Erythroblast (primary cell): Measurements from ENCODE around the gene PTGES.

Experiments
- GATA1 ChIP-seq: IDR thresholded peaks from 2 replicates; pipeline ENCODE4 v1.6.1; 2011; ENCODE audit warnings: low read depth, mild to moderate bottlenecking, control low read depth, low read length, moderate library complexity
- POLR2A ChIP-seq: IDR thresholded peaks from 2 replicates; pipeline ENCODE4 v1.6.1; 2011; ENCODE audit warnings: mild to moderate bottlenecking, low read length

DNA sequence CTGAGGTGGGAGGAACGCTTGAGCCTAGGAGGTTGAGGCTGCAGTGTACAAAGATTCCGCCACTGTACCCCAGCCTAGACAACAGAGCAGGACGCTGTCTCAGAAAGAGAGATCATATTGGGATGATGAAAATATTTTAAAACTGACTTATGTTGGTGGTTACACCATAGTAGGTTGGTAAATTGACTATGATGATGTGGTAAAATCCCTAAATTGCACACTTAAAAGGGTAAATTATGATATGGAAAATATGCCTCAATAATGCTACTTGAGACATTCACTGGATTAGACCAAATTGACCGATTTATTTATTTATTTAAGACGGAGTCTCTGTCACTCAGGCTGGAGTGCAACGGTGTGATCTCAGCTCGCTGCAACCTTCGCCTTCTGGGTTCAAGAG is 28.3 kb upstream of the PTGES start:
- TF ChIP-seq POLR2A (no peak), GATA1 (no peak)
